ENCODE data around the gene FSIP2.

The FSIP2 gene

DNA sequence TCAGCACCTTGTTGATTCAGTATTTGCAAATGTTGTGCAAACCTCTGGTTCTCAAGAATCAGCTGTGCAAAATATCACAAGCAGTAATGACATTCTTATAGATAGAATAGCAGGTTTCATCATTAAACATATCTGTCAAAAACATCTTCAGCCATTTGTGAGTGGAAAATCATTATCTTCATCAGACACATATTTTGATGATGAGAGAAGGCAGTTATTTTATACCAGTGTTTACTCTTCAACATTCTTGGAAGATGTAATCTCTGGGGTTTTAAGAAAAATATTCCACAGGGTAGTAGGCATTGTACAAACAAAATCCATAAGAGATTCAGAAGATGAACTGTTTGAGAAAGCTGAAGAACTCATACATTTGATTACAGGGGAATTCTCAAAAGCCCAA is 64.3 kb downstream of the FSIP2 start:
- DNase-seq (ENCODE audit: low read depth): no peak
- TF ChIP-seq, protein P1, sequence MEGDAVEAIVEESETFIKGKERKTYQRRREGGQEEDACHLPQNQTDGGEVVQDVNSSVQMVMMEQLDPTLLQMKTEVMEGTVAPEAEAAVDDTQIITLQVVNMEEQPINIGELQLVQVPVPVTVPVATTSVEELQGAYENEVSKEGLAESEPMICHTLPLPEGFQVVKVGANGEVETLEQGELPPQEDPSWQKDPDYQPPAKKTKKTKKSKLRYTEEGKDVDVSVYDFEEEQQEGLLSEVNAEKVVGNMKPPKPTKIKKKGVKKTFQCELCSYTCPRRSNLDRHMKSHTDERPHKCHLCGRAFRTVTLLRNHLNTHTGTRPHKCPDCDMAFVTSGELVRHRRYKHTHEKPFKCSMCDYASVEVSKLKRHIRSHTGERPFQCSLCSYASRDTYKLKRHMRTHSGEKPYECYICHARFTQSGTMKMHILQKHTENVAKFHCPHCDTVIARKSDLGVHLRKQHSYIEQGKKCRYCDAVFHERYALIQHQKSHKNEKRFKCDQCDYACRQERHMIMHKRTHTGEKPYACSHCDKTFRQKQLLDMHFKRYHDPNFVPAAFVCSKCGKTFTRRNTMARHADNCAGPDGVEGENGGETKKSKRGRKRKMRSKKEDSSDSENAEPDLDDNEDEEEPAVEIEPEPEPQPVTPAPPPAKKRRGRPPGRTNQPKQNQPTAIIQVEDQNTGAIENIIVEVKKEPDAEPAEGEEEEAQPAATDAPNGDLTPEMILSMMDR (IDR thresholded peaks at IDR 0.05; ENCODE audit: low read depth, low read length, missing control alignments): no peak
- no peak overlapping the region for H3K4me3 ChIP-seq (ENCODE audit: low read depth, low read length)

DNA sequence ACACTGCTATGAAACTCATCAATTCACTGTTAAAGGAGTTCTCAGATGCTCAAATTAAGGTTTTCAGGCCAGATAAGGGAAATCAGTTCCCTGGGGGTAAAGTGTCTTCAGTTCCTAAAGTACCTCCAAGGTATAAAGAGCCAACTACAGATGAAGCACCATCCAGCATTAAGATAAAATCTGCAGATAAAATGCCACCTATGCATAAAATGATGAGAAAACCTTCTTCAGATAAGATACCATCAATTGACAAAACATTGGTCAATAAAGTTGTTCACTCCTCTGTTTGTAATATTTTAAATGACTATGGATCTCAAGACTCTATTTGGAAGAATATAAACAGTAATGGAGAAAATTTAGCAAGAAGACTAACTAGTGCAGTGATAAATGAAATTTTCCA is 68.2 kb downstream of the FSIP2 start:
- no peak overlapping the region for H3K4me3 ChIP-seq (ENCODE audit: low read depth, low read length)
- no peak for DNase-seq (ENCODE audit: low read depth)
- TF ChIP-seq, protein P1 (IDR thresholded peaks at IDR 0.05; ENCODE audit: low read depth, low read length, missing control alignments): no peak

DNA sequence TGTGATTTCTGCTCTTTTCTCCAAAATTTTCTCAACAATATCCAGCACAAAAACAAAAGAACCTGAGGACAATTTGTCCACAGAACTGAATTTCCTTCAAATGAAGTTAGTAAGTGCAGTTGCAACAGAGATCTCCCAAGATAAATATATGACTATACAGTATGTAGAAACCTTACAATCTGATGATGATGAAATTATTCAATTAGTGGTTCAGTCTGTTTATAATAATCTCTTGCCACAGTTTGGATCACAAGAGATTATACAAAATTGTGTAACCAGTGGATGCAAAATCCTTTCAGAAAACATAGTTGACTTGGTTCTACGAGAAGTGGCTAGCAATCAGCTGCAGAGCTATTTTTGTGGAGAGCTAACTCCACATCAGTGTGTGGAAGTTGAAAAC is 68.7 kb downstream of the FSIP2 start:
- TF ChIP-seq, protein P1 (IDR thresholded peaks at IDR 0.05; ENCODE audit: low read depth, low read length, missing control alignments): no peak
- no peak for DNase-seq (ENCODE audit: low read depth)
- H3K4me3 ChIP-seq (ENCODE audit: low read depth, low read length): no peak overlapping the region

DNA sequence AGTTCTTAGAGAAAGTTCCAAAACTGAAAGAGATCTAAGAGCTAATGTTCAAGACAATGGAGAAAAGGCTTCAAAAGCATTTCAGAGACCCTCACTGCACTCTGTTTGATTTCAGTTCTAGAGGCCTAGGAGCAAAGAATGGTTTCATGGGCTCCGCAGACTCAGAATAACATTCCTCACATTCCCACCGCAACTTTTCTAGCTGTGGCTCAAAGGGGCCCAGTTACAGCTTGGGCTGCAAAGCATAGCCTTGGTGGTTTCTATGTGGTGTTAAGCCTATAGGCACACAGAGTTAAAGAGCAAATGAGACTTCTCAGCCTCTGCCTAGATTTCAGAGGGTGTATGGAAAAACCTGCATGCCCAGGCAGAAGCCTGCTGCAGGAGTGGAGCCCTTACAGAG is 73.0 kb downstream of the FSIP2 start:
- DNase-seq (ENCODE audit: low read depth): no peak
- TF ChIP-seq, protein P1 (IDR thresholded peaks at IDR 0.05; ENCODE audit: low read depth, low read length, missing control alignments): no peak
- H3K4me3 ChIP-seq (ENCODE audit: low read depth, low read length): no peak overlapping the region

DNA sequence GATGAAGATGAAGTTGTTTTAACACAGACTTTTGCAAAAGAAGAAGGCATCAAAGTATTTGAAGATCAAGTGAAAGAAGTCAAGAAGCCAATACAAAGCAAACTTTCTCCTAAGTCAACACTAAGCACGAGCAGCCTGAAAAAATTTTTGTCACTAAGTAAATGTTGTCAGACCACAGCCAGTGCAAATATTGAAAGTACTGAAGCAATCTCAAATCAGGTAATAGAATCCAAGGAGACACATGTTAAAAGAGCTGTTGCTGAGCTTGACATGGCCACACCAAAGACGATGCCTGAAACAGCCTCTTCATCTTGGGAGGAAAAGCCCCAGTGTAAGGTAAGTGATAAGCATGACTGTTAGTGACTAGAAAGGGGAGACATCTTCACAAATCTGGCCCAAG is 75.1 kb downstream of the FSIP2 start:
- no peak overlapping the region for H3K4me3 ChIP-seq (ENCODE audit: low read depth, low read length)
- DNase-seq (ENCODE audit: low read depth): no peak
- TF ChIP-seq, protein P1 (IDR thresholded peaks at IDR 0.05; ENCODE audit: low read depth, low read length, missing control alignments): no peak

DNA sequence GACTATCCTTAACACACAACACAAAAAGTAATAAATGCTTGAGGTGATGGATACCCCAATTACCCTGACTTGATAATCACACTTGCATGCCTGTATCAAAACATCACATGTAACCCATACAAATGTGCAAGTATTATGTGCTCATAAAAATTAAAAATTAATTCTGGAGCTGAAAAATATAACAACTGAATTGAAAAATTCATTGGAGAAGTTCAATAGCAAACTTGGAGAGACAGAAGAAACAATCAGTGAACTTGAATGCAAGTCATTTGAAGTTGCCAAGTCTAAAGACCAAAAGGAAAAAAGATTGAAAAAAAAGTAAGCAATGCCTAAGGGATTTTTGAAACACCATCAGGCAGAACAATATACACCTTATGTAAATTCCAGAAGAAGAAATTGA is 79.4 kb downstream of the FSIP2 start:
- no peak for DNase-seq (ENCODE audit: low read depth)
- TF ChIP-seq, protein P1 (IDR thresholded peaks at IDR 0.05; ENCODE audit: low read depth, low read length, missing control alignments): no peak
- H3K4me3 ChIP-seq (ENCODE audit: low read depth, low read length): no peak overlapping the region

DNA sequence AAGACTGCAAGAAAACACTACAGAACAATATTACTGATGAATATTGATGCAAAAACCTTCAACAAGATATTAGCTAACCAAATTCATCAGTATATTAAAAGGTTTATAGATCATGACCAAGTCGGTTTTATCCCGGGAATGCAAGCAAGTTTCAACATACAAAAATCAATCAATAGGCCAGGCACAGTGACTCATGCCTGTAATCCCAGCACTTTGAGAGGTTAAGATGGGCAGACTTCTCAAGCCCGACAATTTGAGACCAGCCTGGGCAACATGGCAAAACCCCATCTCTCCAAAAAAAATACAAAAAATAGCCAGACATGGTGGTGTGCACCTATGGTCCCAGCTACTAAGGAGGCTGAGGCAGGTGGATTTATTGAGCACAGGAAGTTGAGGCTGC is 82.9 kb downstream of the FSIP2 start:
- no peak for DNase-seq (ENCODE audit: low read depth)
- no peak overlapping the region for H3K4me3 ChIP-seq (ENCODE audit: low read depth, low read length)
- TF ChIP-seq, protein P1 (IDR thresholded peaks at IDR 0.05; ENCODE audit: low read depth, low read length, missing control alignments): no peak
